C4-2B (cell line): ENCODE results near the gene IKZF1.

ENCODE experiments used
- ZFX ChIP-seq: fragments of 450-650 bp; IDR thresholded peaks from 2 replicates; pipeline ENCODE4 v1.6.1; 2017
- TF ChIP-seq, protein P1 (sequence below): fragments of 450-650 bp; conservative IDR thresholded peaks from 2 replicates; pipeline ENCODE4 v1.5.1; 2017; ENCODE audit warnings: mild to moderate bottlenecking

DNA sequence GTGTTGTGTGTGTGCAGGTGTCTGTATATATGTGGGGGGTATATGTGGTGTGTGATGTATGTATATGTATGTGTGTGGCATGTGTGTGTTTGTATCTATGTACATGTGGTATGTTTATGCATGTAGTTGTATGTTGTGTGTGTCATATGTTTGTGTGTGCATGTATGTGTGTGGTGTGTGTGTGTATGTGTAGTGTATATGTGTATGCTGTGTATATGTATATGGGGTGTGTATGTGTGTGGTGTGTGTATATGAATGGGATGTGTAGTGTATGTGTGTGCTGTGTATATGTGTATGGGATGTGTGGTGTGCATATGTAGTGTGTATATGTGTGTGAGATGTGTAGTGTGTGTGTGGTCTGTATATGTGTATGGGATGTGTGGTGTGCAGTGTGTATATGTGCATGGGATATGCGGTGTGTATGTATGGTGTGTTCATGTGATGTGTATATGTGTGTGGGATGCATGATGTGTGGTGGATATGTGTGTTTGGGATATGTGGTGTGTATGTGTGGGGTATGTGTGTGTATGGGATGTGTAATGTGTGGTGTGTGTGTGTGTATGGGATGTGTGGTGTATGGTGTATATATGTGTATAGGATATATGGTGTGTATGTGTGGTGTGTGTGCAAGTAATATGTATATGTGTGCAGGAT lies 30.0 kb downstream of the IKZF1 start:
- TF ChIP-seq, protein P1, sequence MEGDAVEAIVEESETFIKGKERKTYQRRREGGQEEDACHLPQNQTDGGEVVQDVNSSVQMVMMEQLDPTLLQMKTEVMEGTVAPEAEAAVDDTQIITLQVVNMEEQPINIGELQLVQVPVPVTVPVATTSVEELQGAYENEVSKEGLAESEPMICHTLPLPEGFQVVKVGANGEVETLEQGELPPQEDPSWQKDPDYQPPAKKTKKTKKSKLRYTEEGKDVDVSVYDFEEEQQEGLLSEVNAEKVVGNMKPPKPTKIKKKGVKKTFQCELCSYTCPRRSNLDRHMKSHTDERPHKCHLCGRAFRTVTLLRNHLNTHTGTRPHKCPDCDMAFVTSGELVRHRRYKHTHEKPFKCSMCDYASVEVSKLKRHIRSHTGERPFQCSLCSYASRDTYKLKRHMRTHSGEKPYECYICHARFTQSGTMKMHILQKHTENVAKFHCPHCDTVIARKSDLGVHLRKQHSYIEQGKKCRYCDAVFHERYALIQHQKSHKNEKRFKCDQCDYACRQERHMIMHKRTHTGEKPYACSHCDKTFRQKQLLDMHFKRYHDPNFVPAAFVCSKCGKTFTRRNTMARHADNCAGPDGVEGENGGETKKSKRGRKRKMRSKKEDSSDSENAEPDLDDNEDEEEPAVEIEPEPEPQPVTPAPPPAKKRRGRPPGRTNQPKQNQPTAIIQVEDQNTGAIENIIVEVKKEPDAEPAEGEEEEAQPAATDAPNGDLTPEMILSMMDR, result no peak
- TF ChIP-seq ZFX, result no peak
